GM19397 (cell line): ENCODE results near the gene WDR72.

ENCODE experiments used
- ATAC-seq: cut with Tn5 transposase; IDR thresholded peaks from one replicate; pipeline ENCODE4 v1.9.1; 2021; ENCODE audit warnings: mild to moderate bottlenecking, moderate library complexity; ENCODE audit not compliant: unreplicated experiment

The WDR72 gene

GRCh38 chr15:53472210-53472609 is 287.3 kb downstream of the WDR72 start:
- ATAC-seq, result no peak

- no peak for ATAC-seq
These were observed 288.7 kb downstream of the WDR72 start for GRCh38 chr15:53470743-53471142.

DNA sequence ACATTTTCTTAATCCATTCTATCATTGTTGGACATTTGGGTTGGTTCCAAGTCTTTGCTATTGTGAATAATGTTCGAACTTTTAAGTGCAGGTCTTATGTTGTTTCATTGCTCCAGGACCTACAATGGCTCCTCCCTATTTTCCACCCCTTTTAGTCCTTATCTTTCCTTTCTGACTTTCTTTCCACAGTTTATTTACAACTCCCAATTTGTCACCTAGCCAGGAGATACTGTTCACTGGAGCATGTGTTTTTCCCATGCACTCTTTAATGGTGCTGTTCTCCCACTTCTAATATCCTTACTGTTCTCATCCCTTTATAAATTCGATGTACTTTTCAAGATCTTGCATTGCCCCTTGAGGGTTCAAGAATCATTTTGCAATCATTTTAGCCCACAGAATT is 290.0 kb downstream of the WDR72 start:
- no peak for ATAC-seq
